DND-41 (cell line): ENCODE results near the gene UHRF1.
"Not testable (repeated sequence)": the region's sequence is repeated elsewhere in the genome, so short reads cannot be mapped to it uniquely, and the experiment has no call there.

ENCODE experiments used
- EZH2 ChIP-seq: IDR thresholded peaks from 3 replicates; pipeline ENCODE4 v1.6.1; 2012; ENCODE audit warnings: borderline replicate concordance, low read depth, mild to moderate bottlenecking, moderate library complexity, low read length, inconsistent platforms; ENCODE audit not compliant: severe bottlenecking
- TF ChIP-seq, protein P1 (sequence below): IDR thresholded peaks from 2 replicates; pipeline ENCODE4 v1.5.1; 2012; ENCODE audit warnings: borderline replicate concordance, low read length, moderate library complexity, mild to moderate bottlenecking; ENCODE audit not compliant: poor library complexity, severe bottlenecking; ENCODE audit errors: extremely low read depth

DNA sequence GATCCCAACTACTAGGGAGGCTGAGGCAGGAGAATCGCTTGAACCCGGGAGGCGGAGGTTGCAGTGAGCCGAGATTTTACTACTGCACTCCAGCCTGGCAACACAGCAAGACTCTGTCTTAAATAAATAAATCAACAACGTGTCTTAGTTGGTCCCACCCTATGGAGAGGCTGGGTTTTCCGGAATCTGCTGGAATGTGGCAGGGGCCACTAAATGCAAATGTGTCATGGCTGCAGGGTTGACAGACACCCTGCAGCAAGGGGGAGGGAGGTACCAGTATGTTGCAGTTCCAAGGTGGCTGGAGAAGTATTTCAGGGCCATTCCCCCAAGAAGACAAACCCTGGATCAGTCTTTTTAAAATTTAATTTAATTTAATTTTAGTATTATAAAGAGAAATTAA lies 21.5 kb upstream of the UHRF1 start:
- not testable (repeated sequence) for TF ChIP-seq EZH2
- TF ChIP-seq, protein P1, sequence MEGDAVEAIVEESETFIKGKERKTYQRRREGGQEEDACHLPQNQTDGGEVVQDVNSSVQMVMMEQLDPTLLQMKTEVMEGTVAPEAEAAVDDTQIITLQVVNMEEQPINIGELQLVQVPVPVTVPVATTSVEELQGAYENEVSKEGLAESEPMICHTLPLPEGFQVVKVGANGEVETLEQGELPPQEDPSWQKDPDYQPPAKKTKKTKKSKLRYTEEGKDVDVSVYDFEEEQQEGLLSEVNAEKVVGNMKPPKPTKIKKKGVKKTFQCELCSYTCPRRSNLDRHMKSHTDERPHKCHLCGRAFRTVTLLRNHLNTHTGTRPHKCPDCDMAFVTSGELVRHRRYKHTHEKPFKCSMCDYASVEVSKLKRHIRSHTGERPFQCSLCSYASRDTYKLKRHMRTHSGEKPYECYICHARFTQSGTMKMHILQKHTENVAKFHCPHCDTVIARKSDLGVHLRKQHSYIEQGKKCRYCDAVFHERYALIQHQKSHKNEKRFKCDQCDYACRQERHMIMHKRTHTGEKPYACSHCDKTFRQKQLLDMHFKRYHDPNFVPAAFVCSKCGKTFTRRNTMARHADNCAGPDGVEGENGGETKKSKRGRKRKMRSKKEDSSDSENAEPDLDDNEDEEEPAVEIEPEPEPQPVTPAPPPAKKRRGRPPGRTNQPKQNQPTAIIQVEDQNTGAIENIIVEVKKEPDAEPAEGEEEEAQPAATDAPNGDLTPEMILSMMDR, result not testable (repeated sequence)
